ENCODE data around the gene HBM. TPM values are rescaled to one million over a fixed set of nuclear protein-coding genes. Genes with fewer than 3 reads are reported as not detected.

Gene HBM
- total and polyA plus RNA-seq, 3 donors from 2014 or later = 1.6 to 3.7 TPM; not detected in 1

GRCh38 chr16:185691-186090 is 19.9 kb downstream of the HBM start:
- DNase-seq = no peak
- Histone ChIP-seq H3K4me1 (peaks cover 7% of the 10 kb centered on the region), H3K36me3 (ENCODE audit: low read depth, missing control alignments) (no peaks in the 10 kb centered on the region), H3K9me3 (no peaks in the 10 kb centered on the region), H3K27ac (no peak overlapping the region), H3K27me3 (no peaks in the 10 kb centered on the region), H3K4me3 (no peak overlapping the region)
- TF ChIP-seq CTCF (IDR thresholded peaks at IDR 0.05) (no peak), POLR2A (IDR thresholded peaks at IDR 0.05) (no peak)
- intact Hi-C loops (cut with DNase I; ENCODE audit: low total_unique reads) = no loop called here
- WGBS, 2 donors = 65 to 69% methylated on average over 6 of the region's 11 CpGs

- 89 to 92% methylated on average over 4 to 8 of the region's 8 CpGs for WGBS, 2 donors
- H3K27ac ChIP-seq = no peak overlapping the region
- no peaks in the 10 kb centered on the region for H3K27me3 ChIP-seq
- H3K9me3 ChIP-seq = no peaks in the 10 kb centered on the region
- TF ChIP-seq CTCF (IDR thresholded peaks at IDR 0.05) (no peak), POLR2A (IDR thresholded peaks at IDR 0.05) (no peak)
- H3K36me3 ChIP-seq (ENCODE audit: low read depth, missing control alignments) = no peaks in the 10 kb centered on the region
- no peaks in the 10 kb centered on the region for H3K4me1 ChIP-seq
- intact Hi-C loops (cut with DNase I; ENCODE audit: low total_unique reads) = no loop called here
- no peak overlapping the region for H3K4me3 ChIP-seq
- DNase-seq = no peak
Observed at GRCh38 chr16:187330-187729, 21.6 kb downstream of the HBM start.

- no peaks in the 10 kb centered on the region for H3K27me3 ChIP-seq
- TF ChIP-seq POLR2A (IDR thresholded peaks at IDR 0.05) (no peak), CTCF (IDR thresholded peaks at IDR 0.05) (no peak)
- intact Hi-C loops (cut with DNase I; ENCODE audit: low total_unique reads) = no loop called here
- no peaks in the 10 kb centered on the region for H3K9me3 ChIP-seq
- no peak overlapping the region for H3K4me3 ChIP-seq
- no peak overlapping the region for H3K27ac ChIP-seq
- no peaks in the 10 kb centered on the region for H3K4me1 ChIP-seq
- 77 to 83% methylated on average over 8 of the region's 8 CpGs for WGBS, 2 donors
- H3K36me3 ChIP-seq (ENCODE audit: low read depth, missing control alignments) = no peaks in the 10 kb centered on the region
- DNase-seq = no peak
Observed at GRCh38 chr16:188674-189073, 22.9 kb downstream of the HBM start.

- Histone ChIP-seq H3K27me3 (no peaks in the 10 kb centered on the region), H3K9me3 (no peaks in the 10 kb centered on the region), H3K36me3 (ENCODE audit: low read depth, missing control alignments) (no peaks in the 10 kb centered on the region), H3K27ac (no peak overlapping the region), H3K4me1 (no peaks in the 10 kb centered on the region), H3K4me3 (no peak overlapping the region)
- 90 to 94% methylated on average over 20 to 34 of the region's 34 CpGs for WGBS, 2 donors
- no peak for TF ChIP-seq CTCF (IDR thresholded peaks at IDR 0.05)
- no peak for TF ChIP-seq POLR2A (IDR thresholded peaks at IDR 0.05)
- DNase-seq = no peak
- intact Hi-C loops (cut with DNase I; ENCODE audit: low total_unique reads) = no loop called here
Observed at GRCh38 chr16:189604-190186, 23.9 kb downstream of the HBM start.

GRCh38 chr16:191831-192230 is 26.1 kb downstream of the HBM start:
- TF ChIP-seq POLR2A (IDR thresholded peaks at IDR 0.05) = no peak
- TF ChIP-seq CTCF (IDR thresholded peaks at IDR 0.05) = no peak
- no peak for DNase-seq
- 89 to 90% methylated on average over 4 of the region's 4 CpGs for WGBS, 2 donors
- Histone ChIP-seq H3K4me3 (no peak overlapping the region), H3K9me3 (no peaks in the 10 kb centered on the region), H3K27me3 (no peaks in the 10 kb centered on the region), H3K4me1 (no peaks in the 10 kb centered on the region), H3K27ac (no peak overlapping the region), H3K36me3 (ENCODE audit: low read depth, missing control alignments) (no peaks in the 10 kb centered on the region)
- intact Hi-C loops (cut with DNase I; ENCODE audit: low total_unique reads) = no loop called here

All from testis (tissue), 3 donors.